ENCODE measurements around the gene EPG5. TPM values are rescaled to one million over a fixed set of nuclear protein-coding genes. Genes with fewer than 3 reads are reported as not detected.

EPG5 gene
- total and polyA plus RNA-seq, 10 of the 15 experiments (the other 5 are each of a cell fraction or from before 2014, with no cell fraction given), result 1.9 to 27.7 (median 9.0) TPM

DNA sequence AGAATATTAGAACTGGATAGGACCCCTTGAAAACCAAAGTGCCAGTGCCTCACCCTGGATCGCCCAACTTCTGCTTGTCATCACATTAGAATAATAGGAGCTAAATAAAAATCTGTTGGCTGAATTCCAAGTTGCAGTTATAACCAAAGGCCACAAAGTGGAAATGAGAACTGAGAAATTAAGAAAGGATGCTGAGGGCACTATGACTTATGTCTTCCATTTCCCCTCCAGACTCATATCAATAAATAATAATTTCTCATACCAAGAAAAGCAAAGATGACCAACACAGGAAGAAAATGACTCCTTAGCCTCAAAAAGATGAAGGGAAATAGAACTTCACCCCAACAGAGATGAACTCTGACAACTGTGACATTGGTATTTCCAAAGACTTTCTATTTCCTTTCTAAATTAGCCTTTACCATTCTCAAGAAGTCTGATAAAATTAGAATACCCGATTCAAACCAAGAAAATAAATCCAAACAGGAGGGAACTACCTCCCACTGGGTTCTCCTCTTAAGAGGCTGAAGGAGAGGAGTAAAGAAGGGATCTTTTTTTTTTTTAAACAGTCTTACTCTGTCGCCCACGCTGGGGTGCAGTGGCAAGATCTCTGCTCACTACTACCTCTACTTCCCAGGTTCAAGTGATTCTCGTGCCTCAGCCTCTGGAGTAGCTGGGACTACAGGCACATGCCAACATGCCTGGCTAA, 46.5 kb upstream of the EPG5 start (continued):
- TF ChIP-seq, protein P1, sequence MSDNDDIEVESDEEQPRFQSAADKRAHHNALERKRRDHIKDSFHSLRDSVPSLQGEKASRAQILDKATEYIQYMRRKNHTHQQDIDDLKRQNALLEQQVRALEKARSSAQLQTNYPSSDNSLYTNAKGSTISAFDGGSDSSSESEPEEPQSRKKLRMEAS (IDR thresholded peaks at IDR 0.05; ENCODE audit: low read depth, low read length), result no peak
- TF ChIP-seq SREBF1 (IDR thresholded peaks at IDR 0.05; ENCODE audit: low read length), result no peak

DNA sequence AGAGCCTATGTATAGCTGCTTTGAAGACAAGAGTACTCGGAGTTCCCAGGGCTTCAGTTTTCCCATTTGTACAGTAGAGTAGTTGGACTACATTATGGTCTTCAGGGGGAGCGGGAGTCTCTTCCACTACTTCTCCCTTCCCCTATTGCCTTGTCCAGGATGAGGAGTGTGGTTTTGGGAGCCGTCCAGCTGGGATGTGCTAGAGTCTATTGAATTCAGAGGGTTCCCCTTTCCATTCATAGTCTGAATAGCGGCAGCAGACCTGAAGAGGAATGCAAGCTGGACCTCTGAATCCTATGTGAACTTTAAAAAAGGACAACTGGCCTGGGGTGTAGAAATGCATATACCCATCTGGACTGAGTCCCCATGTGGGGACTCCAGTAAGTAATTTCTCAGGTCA, 43.5 kb upstream of the EPG5 start:
- Histone ChIP-seq H3K4me1 (ENCODE audit: control insufficient read depth, insufficient read depth, low read length) (peaks cover 13% of the 10 kb centered on the region), H3K27me3 (replicated peaks in 1 of 2; ENCODE audit: control insufficient read depth in 2 of 2, insufficient read depth in 2 of 2, low read length in 1 of 2) (no peaks in the 10 kb centered on the region), H2AFZ (ENCODE audit: control insufficient read depth, low read depth, low read length) (no peak overlapping the region), H3K36me3 (ENCODE audit: control insufficient read depth in 2 of 2, insufficient read depth in 2 of 2, low read length in 1 of 2) (no peaks in the 10 kb centered on the region), H3K79me2 (ENCODE audit: control insufficient read depth, insufficient read depth, low read length) (no peaks in the 10 kb centered on the region), H3K4me3 (no peak overlapping the region), H3K9ac (ENCODE audit: control insufficient read depth, insufficient read depth, low read length) (no peak overlapping the region), H4K20me1 (ENCODE audit: control insufficient read depth, insufficient read depth) (no peaks in the 10 kb centered on the region), H3K9me3 (replicated peaks; ENCODE audit: control insufficient read depth, insufficient read depth, low read length) (no peaks in the 10 kb centered on the region), H3K4me2 (ENCODE audit: control insufficient read depth, insufficient read depth) (no peak overlapping the region), H3K27ac (ENCODE audit: control insufficient read depth, insufficient read depth) (no peak overlapping the region)
- TF ChIP-seq, protein P2, sequence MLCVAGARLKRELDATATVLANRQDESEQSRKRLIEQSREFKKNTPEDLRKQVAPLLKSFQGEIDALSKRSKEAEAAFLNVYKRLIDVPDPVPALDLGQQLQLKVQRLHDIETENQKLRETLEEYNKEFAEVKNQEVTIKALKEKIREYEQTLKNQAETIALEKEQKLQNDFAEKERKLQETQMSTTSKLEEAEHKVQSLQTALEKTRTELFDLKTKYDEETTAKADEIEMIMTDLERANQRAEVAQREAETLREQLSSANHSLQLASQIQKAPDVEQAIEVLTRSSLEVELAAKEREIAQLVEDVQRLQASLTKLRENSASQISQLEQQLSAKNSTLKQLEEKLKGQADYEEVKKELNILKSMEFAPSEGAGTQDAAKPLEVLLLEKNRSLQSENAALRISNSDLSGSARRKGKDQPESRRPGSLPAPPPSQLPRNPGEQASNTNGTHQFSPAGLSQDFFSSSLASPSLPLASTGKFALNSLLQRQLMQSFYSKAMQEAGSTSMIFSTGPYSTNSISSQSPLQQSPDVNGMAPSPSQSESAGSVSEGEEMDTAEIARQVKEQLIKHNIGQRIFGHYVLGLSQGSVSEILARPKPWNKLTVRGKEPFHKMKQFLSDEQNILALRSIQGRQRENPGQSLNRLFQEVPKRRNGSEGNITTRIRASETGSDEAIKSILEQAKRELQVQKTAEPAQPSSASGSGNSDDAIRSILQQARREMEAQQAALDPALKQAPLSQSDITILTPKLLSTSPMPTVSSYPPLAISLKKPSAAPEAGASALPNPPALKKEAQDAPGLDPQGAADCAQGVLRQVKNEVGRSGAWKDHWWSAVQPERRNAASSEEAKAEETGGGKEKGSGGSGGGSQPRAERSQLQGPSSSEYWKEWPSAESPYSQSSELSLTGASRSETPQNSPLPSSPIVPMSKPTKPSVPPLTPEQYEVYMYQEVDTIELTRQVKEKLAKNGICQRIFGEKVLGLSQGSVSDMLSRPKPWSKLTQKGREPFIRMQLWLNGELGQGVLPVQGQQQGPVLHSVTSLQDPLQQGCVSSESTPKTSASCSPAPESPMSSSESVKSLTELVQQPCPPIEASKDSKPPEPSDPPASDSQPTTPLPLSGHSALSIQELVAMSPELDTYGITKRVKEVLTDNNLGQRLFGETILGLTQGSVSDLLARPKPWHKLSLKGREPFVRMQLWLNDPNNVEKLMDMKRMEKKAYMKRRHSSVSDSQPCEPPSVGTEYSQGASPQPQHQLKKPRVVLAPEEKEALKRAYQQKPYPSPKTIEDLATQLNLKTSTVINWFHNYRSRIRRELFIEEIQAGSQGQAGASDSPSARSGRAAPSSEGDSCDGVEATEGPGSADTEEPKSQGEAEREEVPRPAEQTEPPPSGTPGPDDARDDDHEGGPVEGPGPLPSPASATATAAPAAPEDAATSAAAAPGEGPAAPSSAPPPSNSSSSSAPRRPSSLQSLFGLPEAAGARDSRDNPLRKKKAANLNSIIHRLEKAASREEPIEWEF (IDR thresholded peaks at IDR 0.05; ENCODE audit: insufficient replicate concordance, low read depth, low read length), result no peak
- no peak for TF ChIP-seq IKZF2 (IDR thresholded peaks at IDR 0.05)
- no peak for TF ChIP-seq NR2C2 (IDR thresholded peaks at IDR 0.05; ENCODE audit: borderline replicate concordance, control insufficient read depth, insufficient read length, low read depth)
- TF ChIP-seq, protein P3, sequence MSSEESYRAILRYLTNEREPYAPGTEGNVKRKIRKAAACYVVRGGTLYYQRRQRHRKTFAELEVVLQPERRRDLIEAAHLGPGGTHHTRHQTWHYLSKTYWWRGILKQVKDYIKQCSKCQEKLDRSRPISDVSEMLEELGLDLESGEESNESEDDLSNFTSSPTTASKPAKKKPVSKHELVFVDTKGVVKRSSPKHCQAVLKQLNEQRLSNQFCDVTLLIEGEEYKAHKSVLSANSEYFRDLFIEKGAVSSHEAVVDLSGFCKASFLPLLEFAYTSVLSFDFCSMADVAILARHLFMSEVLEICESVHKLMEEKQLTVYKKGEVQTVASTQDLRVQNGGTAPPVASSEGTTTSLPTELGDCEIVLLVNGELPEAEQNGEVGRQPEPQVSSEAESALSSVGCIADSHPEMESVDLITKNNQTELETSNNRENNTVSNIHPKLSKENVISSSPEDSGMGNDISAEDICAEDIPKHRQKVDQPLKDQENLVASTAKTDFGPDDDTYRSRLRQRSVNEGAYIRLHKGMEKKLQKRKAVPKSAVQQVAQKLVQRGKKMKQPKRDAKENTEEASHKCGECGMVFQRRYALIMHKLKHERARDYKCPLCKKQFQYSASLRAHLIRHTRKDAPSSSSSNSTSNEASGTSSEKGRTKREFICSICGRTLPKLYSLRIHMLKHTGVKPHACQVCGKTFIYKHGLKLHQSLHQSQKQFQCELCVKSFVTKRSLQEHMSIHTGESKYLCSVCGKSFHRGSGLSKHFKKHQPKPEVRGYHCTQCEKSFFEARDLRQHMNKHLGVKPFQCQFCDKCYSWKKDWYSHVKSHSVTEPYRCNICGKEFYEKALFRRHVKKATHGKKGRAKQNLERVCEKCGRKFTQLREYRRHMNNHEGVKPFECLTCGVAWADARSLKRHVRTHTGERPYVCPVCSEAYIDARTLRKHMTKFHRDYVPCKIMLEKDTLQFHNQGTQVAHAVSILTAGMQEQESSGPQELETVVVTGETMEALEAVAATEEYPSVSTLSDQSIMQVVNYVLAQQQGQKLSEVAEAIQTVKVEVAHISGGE (CRISPR knock-in tag; IDR thresholded peaks at IDR 0.05), result no peak
- TF ChIP-seq SREBF1 (IDR thresholded peaks at IDR 0.05; ENCODE audit: low read length), result no peak
- CTCF ChIA-PET, result interaction anchor here (0.9 to 2.0 kb wide), 2 partner anchors 9 to 63 kb away, joined by 4 to 9 read pairs; no protein-coding TSS in a partner anchor
- intact Hi-C loops (cut with micrococcal nuclease; ENCODE audit: unreplicated experiment), result no loop called here
- in situ Hi-C loops (cut with MboI), result no loop called here
- ATAC-seq (no peak), DNase-seq (ENCODE audit: low read depth, low spot score) (no peak), FAIRE-seq (no peak)
- BruUV-seq (replicated peaks), result no TSS peak
- RAD21 ChIA-PET (ENCODE audit: unreplicated experiment), result interaction anchor here (0.9 to 1.1 kb wide), 2 partner anchors 63 to 78 kb away, joined by 3 to 4 read pairs; no protein-coding TSS in a partner anchor
- SMC1A ChIA-PET (ENCODE audit: uncharacterized antibody, unreplicated experiment), result interaction anchor here (0.8 to 1.2 kb wide), 2 partner anchors 16 to 36 kb away, joined by 3 read pairs; no protein-coding TSS in a partner anchor
- 74% methylated on average over 4 of the region's 4 CpGs for WGBS (ENCODE audit: insufficient coverage, insufficient replicate concordance, low lambda C conversion rate, missing lambda C conversion rate)
- POLR2A ChIA-PET, result no interaction called here
